Endothelial cell of umbilical vein (primary cell): ENCODE results near the gene SLC39A5. TPM values are rescaled to one million over a fixed set of nuclear protein-coding genes. Genes with fewer than 3 reads are reported as not detected.

Experiments
- BruUV-seq: library from RNA; stranded (reverse); fragments of 400-500 nt; replicated peaks from 2 replicates; lab custom pipeline; 2021; lab: Mats Ljungman, UMichigan
- CTCF ChIA-PET: fragments of 300-600, 350-600 bp; sonication (Branson Sonifier 250); formaldehyde crosslinking; loops from one replicate; lab custom pipeline; 2021; ENCODE audit warnings: antibody characterized with exemption, inconsistent platforms; lab: Charles Lee
- POLR2A ChIA-PET: fragments of 300-600, 350-600 bp; sonication (Branson Sonifier 250); formaldehyde crosslinking; loops from one replicate; lab custom pipeline; 2021; ENCODE audit warnings: antibody characterized with exemption, inconsistent platforms; lab: Charles Lee
- DNase-seq: peaks from one replicate; pipeline ENCODE4 v3.0.0-alpha.2; 2011; ENCODE audit warnings: low read depth, low spot score
- FAIRE-seq: peaks from 2 replicates; lab custom pipeline; 2011; peaks lifted over from hg19 to GRCh38; lab: Jason Lieb, UNC
- H2AFZ ChIP-seq: 2 replicates; pipeline ENCODE4 v1.6.0; 2012; ENCODE audit warnings: low read depth, low read length, control low read depth, inconsistent platforms
- H3K27ac ChIP-seq: 2 replicates; pipeline ENCODE4 v1.5.1; 2011; ENCODE audit warnings: low read depth, mild to moderate bottlenecking, control low read depth, low read length, moderate library complexity; ENCODE audit not compliant: insufficient read depth
- H3K27me3 ChIP-seq, 2 experiments: 2 replicates each; pipeline versions ENCODE4 v1.6.0 to v1.6.1; 2011; ENCODE audit warnings: low read length in 2 of 2, mixed read lengths in 1 of 2; ENCODE audit not compliant: control insufficient read depth in 2 of 2, insufficient read depth in 2 of 2
- H3K36me3 ChIP-seq, 2 experiments: 2 replicates in 1 of 2; 3 replicates in 1 of 2; pipeline ENCODE4 v1.5.1; 2011; ENCODE audit warnings: low read length in 2 of 2, mild to moderate bottlenecking in 1 of 2, moderate library complexity in 1 of 2; ENCODE audit not compliant: control insufficient read depth in 2 of 2, insufficient read depth in 2 of 2; ENCODE audit errors: extremely low read depth in 1 of 2
- H3K4me1 ChIP-seq: 3 replicates; pipeline ENCODE4 v1.5.1; 2011; ENCODE audit warnings: mild to moderate bottlenecking, low read length; ENCODE audit not compliant: control insufficient read depth, insufficient read depth; ENCODE audit errors: extremely low read depth
- H3K4me2 ChIP-seq: 2 replicates; pipeline ENCODE4 v1.6.1; 2011; ENCODE audit warnings: low read length, control low read depth, mixed read lengths; ENCODE audit not compliant: insufficient read depth
- H3K4me3 ChIP-seq, 3 experiments: fragments of 200-600 bp in 1 of 3; sonication (generic), shearing (Covaris generic) in 1 of 3; replicated peaks in 1 of 3; 2 replicates each; pipeline ENCODE4 v1.5.1; 2011 to 2016; ENCODE audit warnings: control low read depth in 3 of 3, low read length in 3 of 3, mild to moderate bottlenecking in 2 of 3, inconsistent platforms in 1 of 3, low read depth in 1 of 3, moderate library complexity in 1 of 3; ENCODE audit not compliant: insufficient read depth in 1 of 3
- H3K79me2 ChIP-seq: 2 replicates; pipeline ENCODE4 v1.6.0; 2012; ENCODE audit warnings: low read length, inconsistent platforms; ENCODE audit not compliant: control insufficient read depth, insufficient read depth
- H3K9ac ChIP-seq: replicated peaks from 2 replicates; pipeline ENCODE3; 2011; ENCODE audit warnings: low read length, control low read depth; ENCODE audit not compliant: insufficient read depth; ENCODE audit errors: extremely low read depth
- H3K9me1 ChIP-seq: replicated peaks from 3 replicates; pipeline ENCODE4 v1.6.0; 2011; ENCODE audit warnings: mild to moderate bottlenecking, low read length; ENCODE audit not compliant: control insufficient read depth, insufficient read depth; ENCODE audit errors: extremely low read depth
- H3K9me3 ChIP-seq: replicated peaks from 2 replicates; pipeline ENCODE4 v1.5.1; 2012; ENCODE audit warnings: low read length, inconsistent platforms; ENCODE audit not compliant: control insufficient read depth, insufficient read depth
- H4K20me1 ChIP-seq: replicated peaks from 2 replicates; pipeline ENCODE3; 2011; ENCODE audit warnings: mild to moderate bottlenecking, low read length; ENCODE audit not compliant: control insufficient read depth, insufficient read depth; ENCODE audit errors: extremely low read depth
- CTCF ChIP-seq, 2 donors: IDR thresholded peaks; 1 replicate in 1 of 2; 2 replicates in 1 of 2; pipeline ENCODE4 v1.5.1; 2011; ENCODE audit warnings: low read length in 2 of 2, mild to moderate bottlenecking in 2 of 2, moderate library complexity in 2 of 2, control low read depth in 1 of 2, inconsistent platforms in 1 of 2, low read depth in 1 of 2; ENCODE audit not compliant: insufficient read depth in 1 of 2; ENCODE audit errors: extremely low read depth in 1 of 2
- FOS ChIP-seq: IDR thresholded peaks from 2 replicates; pipeline ENCODE4 v1.6.1; 2011; ENCODE audit warnings: mild to moderate bottlenecking, low read length, moderate library complexity, borderline replicate concordance; ENCODE audit not compliant: insufficient read depth
- GATA2 ChIP-seq: IDR thresholded peaks from 2 replicates; pipeline ENCODE4 v1.7.0; 2011; ENCODE audit warnings: low read depth, mild to moderate bottlenecking, moderate library complexity, mixed read lengths, low read length; ENCODE audit not compliant: insufficient read length, insufficient read depth
- JUN ChIP-seq: IDR thresholded peaks from 2 replicates; pipeline ENCODE4 v1.6.1; 2011; ENCODE audit warnings: borderline replicate concordance, low read depth; ENCODE audit not compliant: insufficient read length, insufficient read depth
- POLR2A ChIP-seq: IDR thresholded peaks from 2 replicates; pipeline ENCODE4 v1.6.1; 2012; ENCODE audit warnings: low read depth, mild to moderate bottlenecking, control low read depth, low read length
- POLR2AphosphoS5 ChIP-seq: IDR thresholded peaks from 2 replicates; pipeline ENCODE4 v1.6.1; 2012; ENCODE audit warnings: low read depth, mild to moderate bottlenecking, control low read depth, low read length, moderate library complexity; ENCODE audit not compliant: insufficient read depth
- dilution Hi-C: fragments of 300-500 bp; cut with MboI; formaldehyde crosslinking; loops from one replicate; pipeline ENCODE4 v1.15.0; 2019; ENCODE audit warnings: low sequenced_read_pairs; ENCODE audit not compliant: extremely low pct_ligation_motif_present
- intact Hi-C: fragments of 100-400 bp; cut with micrococcal nuclease; formaldehyde crosslinking; loops from one replicate; pipeline ENCODE4 v1.10.0; 2022
- polyA plus RNA-seq, 4 experiments: library from polyadenylated mRNA; depleted of rRNA in 3 of 4; stranded (reverse) in 3 of 4; unstranded in 1 of 4; fragments of >200 nt; gene quantifications; 2 replicates each; pipeline versions ENCODE4 v1.2.1 to v1.2.3, GENCODE V29; 2011 to 2012; ENCODE audit warnings: missing spikeins in 1 of 4
- total RNA-seq: library from RNA; stranded (reverse); gene quantifications from 2 replicates; pipeline ENCODE4 v1.2.3, GENCODE V29; 2021

The SLC39A5 gene
- total and polyA plus RNA-seq, 2 donors (not counting 3 experiments of a cell fraction or from before 2014, with no cell fraction given): 0.10 TPM; not detected in 1

GRCh38 chr12:56205445-56205844, 24.4 kb upstream of the SLC39A5 start:
- intact Hi-C loops: no loop called here

More at GRCh38 chr12:56205445-56205844, 24.4 kb upstream of the SLC39A5 start:
- DNase-seq (peak; percentile 65), FAIRE-seq (no peak)
- ChIA-PET POLR2A (interaction anchor here (1.4 to 2.8 kb wide), 2 partner anchors 16 to 87 kb away, joined by 3 to 12 read pairs; partner anchors contain the start of genes RNF41 and ZC3H10), CTCF (interaction anchor here (0.5 to 8.5 kb wide), 12 partner anchors 9 to 259 kb away, joined by 3 to 63 read pairs (median 6); partner anchors contain the start of genes ANKRD52, ESYT1, RNF41 and SMARCC2)
- peaks cover 17% of the 10 kb centered on the region for H3K4me1 ChIP-seq
- no peaks in the 10 kb centered on the region for H3K27me3 ChIP-seq
- no peaks in the 10 kb centered on the region for H3K79me2 ChIP-seq
- H3K4me3 ChIP-seq: no peak overlapping the region
- H3K36me3 ChIP-seq: peaks cover 12 to 38% of the 10 kb centered on the region in 2 experiments
- H3K9me1 ChIP-seq: no peaks in the 10 kb centered on the region
- BruUV-seq: no TSS peak
- H3K4me2 ChIP-seq: no peak overlapping the region
- no peak overlapping the region for H3K27ac ChIP-seq
- peak in 1 of 2 donors; percentile 31 for TF ChIP-seq CTCF (IDR thresholded peaks at IDR 0.05; ENCODE audit: extremely low read depth in 1 of 2, insufficient read depth in 1 of 2, low read depth in 1 of 2, low read length in 2 of 2)
- TF ChIP-seq POLR2AphosphoS5: no peak
- no peak for TF ChIP-seq FOS
- TF ChIP-seq GATA2: no peak
- no peak for TF ChIP-seq POLR2A
- TF ChIP-seq JUN: no peak
- H3K9ac ChIP-seq: no peak overlapping the region
- no peaks in the 10 kb centered on the region for H4K20me1 ChIP-seq
- H3K9me3 ChIP-seq: no peaks in the 10 kb centered on the region
- no peak overlapping the region for H2AFZ ChIP-seq
- dilution Hi-C loops: no loop called here
